HG03025 (cell line): ENCODE data around the gene NTN5.
"Not testable (repeated sequence)": the region's sequence is repeated elsewhere in the genome, so short reads cannot be mapped to it uniquely, and the experiment has no call there.

ENCODE experiments used
- ATAC-seq: cut with Tn5 transposase; IDR thresholded peaks from one replicate; pipeline ENCODE4 v1.9.1; 2021; ENCODE audit warnings: mild to moderate bottlenecking, moderate library complexity; ENCODE audit not compliant: unreplicated experiment, low FRiP score

Gene NTN5

GRCh38 chr19:48672994-48673393 lies at the start of gene NTN5:
Gene NTN5, minus strand, starts transcription at chr19:48673017. Its CDS starts 2,031 bp downstream, at chr19:48670986.
- ATAC-seq: no peak

GRCh38 chr19:48722196-48722708 lies 49.4 kb upstream of the NTN5 start:
- ATAC-seq: no peak

- peak; percentile 79 for ATAC-seq
These were observed 47.9 kb upstream of the NTN5 start for GRCh38 chr19:48720613-48721296.

GRCh38 chr19:48720251-48720612 lies 47.4 kb upstream of the NTN5 start:
- ATAC-seq: no peak

GRCh38 chr19:48719263-48720171 lies 46.7 kb upstream of the NTN5 start, which contains the start of gene MAMSTR:
Gene MAMSTR, minus strand, starts transcription at chr19:48719725. Its CDS starts 694 bp downstream, at chr19:48719031.
- ATAC-seq: no peak

GRCh38 chr19:48718711-48719231 lies 46.0 kb upstream of the NTN5 start:
- no peak for ATAC-seq

- not testable (repeated sequence) for ATAC-seq
These were observed 45.3 kb upstream of the NTN5 start for GRCh38 chr19:48718106-48718505.

GRCh38 chr19:48716562-48717291 lies 43.9 kb upstream of the NTN5 start:
- no peak for ATAC-seq

- ATAC-seq: no peak
These were observed 42.9 kb upstream of the NTN5 start for GRCh38 chr19:48715681-48716171.

- ATAC-seq: no peak
These were observed 42.2 kb upstream of the NTN5 start for GRCh38 chr19:48714759-48715675.

- peak; percentile 82 for ATAC-seq
These were observed 41.3 kb upstream of the NTN5 start for GRCh38 chr19:48713864-48714755.

- no peak for ATAC-seq
These were observed 40.4 kb upstream of the NTN5 start for GRCh38 chr19:48713041-48713863.

GRCh38 chr19:48711106-48711662 lies 38.4 kb upstream of the NTN5 start:
- ATAC-seq: no peak

- no peak for ATAC-seq
These were observed 35.7 kb upstream of the NTN5 start for GRCh38 chr19:48708471-48708870.

- no peak for ATAC-seq
These were observed 32.6 kb upstream of the NTN5 start for GRCh38 chr19:48705431-48705830.

GRCh38 chr19:48703316-48703715 lies 30.5 kb upstream of the NTN5 start:
- no peak for ATAC-seq

GRCh38 chr19:48702701-48703100 lies 29.9 kb upstream of the NTN5 start:
- ATAC-seq: no peak
